Measurements from ENCODE around the gene RPS19.

The RPS19 gene

GRCh38 chr19:41859618-41860418 is at the start of gene RPS19:
RPS19 (plus strand) TSS chr19:41860255; CDS start chr19:41860775, 520 bp downstream.
- DNase-seq = peak; percentile 90

- no peak for DNase-seq
These were observed 49.8 kb upstream of the RPS19 start for GRCh38 chr19:41810301-41810700.

- no peak for DNase-seq
These were observed 49.0 kb upstream of the RPS19 start for GRCh38 chr19:41811036-41811435.

DNA sequence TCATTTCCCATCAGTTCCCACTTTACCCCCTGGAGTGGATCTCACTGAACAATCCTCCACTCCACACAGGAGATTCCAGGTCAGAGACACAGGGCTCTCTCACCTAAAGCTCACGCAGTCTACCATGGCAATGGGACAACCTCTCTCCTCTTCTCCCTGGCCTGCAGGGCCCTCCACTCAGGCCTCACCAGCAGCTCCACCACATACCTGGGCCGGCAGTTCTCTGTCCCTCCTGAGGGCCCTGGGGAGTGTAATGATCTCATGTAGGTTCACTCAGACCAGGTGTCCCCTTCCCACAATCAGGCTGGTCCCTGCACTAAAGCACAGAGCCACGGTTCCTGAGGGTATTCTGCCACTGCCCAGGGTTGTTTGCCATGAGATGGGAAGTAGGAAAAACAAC is 48.1 kb upstream of the RPS19 start:
- no peak for DNase-seq

- no peak for DNase-seq
These were observed 46.1 kb upstream of the RPS19 start for GRCh38 chr19:41813911-41814310.

DNA sequence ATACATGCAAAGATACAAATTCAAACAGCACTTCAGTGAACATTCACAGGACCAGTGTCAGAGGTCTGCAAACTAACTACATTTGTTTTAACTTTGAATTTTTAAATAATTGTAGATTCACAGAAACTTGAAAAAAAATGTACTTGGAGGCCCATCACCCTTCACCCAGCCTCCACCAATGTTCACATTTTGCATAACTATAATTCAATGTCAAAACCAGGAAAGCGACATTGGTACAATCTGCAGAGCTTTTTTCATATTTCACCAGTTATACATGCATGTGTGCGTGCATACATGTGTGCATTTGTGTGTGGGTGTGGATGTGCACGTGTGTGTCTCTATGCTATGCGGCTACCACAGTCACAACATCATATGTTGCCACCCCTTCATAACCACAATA is 44.8 kb upstream of the RPS19 start:
- DNase-seq = no peak

DNA sequence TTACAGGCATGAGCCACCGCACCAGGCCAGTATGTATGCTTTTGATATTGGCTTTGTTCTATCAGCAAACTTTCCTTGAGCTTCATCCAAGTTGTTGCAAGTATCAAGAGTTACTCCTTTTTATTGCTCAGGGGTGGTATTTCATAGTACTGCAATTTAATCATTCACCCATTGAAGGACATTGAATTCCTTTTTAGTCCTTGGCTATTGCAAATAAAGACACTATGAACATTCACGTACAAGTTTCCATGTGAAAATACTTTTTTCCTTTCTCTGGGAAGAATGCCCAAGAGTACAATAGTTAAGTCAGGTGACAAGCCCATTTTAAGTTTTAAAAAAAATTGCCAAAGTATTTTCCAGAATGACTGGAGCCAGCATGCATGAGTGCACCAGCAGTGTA is 43.3 kb upstream of the RPS19 start:
- no peak for DNase-seq

- peak; percentile 44 for DNase-seq
These were observed 38.9 kb upstream of the RPS19 start for GRCh38 chr19:41821003-41821735.

- DNase-seq = no peak
These were observed 21.9 kb upstream of the RPS19 start for GRCh38 chr19:41837981-41838708.

- no peak for DNase-seq
These were observed 20.8 kb upstream of the RPS19 start for GRCh38 chr19:41839211-41839610.

- no peak for DNase-seq
These were observed 16.7 kb upstream of the RPS19 start for GRCh38 chr19:41843371-41843770.

GRCh38 chr19:41844601-41845000 is 15.5 kb upstream of the RPS19 start, which contains the start of gene LYPD4:
LYPD4 (minus strand) TSS chr19:41844683; CDS start chr19:41839285, 5,398 bp downstream.
- no peak for DNase-seq

- DNase-seq = no peak
These were observed 15.2 kb upstream of the RPS19 start, which contains the start of gene DMRTC2 for GRCh38 chr19:41845001-41845050. DMRTC2 (plus strand) TSS chr19:41845042; CDS start chr19:41847429, 2,387 bp downstream.

GRCh38 chr19:41845051-41845590 is 14.9 kb upstream of the RPS19 start:
- no peak for DNase-seq

DNA sequence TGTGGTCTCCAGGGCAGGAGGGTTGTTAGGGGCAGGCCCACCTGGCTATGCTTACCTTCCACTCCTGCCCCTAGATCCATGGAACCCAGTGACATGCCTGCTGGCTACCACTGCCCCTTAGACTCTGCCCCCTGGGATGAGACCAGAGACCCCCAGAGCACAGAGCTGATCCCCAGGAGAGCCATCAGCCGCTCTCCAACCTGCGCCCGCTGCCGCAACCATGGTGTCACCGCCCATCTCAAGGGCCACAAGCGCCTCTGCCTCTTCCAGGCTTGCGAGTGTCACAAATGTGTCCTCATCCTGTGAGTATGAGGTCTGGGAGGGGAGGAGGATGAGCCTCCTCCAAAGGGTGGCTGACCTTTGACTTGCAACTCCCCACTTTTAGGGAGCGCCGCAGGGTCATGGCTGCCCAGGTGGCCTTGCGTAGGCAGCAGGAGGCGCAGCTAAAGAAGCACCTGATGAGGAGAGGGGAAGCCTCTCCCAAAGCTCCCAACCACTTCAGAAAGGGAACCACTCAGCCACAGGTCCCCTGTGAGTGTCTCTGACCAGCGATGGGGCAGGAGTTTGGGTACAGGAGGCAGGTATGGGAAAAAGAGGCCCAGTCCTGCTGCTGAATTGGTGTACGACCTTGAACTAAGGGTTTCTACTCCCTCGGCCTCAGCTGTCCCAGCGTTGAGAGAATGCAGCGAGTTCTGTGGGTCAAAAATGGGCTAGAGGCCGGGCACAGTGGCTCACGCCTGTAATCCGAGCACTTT is 12.5 kb upstream of the RPS19 start:
- no peak for DNase-seq

- DNase-seq = no peak
These were observed 11.4 kb upstream of the RPS19 start for GRCh38 chr19:41848666-41849065.

DNA sequence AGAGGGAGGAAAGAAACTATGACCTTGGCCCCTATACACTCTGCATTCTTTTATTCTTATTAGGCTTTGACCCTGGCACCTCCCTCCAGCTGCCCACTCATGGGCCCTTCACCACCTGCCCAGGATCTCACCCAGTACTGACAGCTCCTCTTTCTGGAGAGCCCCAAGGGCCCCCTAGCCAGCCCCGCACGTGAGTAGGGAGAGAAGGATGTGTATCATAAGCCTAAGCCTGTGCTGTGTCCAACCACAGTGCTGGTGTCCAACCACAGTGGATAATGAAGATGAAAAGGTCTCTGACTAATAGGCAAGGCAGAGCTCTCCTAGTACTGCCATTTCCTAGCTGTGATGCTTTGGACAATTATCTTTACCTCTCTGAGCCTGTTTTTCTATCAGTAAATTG is 11.0 kb upstream of the RPS19 start:
- no peak for DNase-seq

- DNase-seq = no peak
These were observed 9.7 kb upstream of the RPS19 start for GRCh38 chr19:41850381-41850780.

DNA sequence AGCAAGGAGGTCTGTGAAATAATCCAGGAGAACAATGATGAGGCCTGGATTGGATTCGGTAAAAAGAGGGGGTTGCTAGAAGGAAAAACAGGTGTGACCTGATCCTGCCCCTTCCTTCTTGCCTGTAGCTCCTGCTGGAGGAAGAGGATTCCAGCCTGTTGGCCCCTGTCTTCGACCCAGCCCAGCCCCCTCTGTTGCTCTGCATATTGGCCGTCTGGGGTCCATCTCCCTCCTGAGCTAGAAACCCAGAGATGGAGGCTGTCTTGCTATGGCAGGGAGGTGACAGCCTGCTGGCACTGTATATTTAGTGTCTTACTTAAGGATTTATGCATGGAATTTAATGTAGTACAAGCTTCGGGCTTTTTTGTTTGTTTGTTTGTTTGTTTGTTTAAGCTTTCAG is 8.6 kb upstream of the RPS19 start:
- no peak for DNase-seq

- no peak for DNase-seq
These were observed 6.7 kb upstream of the RPS19 start for GRCh38 chr19:41853344-41853743.

GRCh38 chr19:41853768-41854167 is 6.3 kb upstream of the RPS19 start:
- DNase-seq = no peak

DNA sequence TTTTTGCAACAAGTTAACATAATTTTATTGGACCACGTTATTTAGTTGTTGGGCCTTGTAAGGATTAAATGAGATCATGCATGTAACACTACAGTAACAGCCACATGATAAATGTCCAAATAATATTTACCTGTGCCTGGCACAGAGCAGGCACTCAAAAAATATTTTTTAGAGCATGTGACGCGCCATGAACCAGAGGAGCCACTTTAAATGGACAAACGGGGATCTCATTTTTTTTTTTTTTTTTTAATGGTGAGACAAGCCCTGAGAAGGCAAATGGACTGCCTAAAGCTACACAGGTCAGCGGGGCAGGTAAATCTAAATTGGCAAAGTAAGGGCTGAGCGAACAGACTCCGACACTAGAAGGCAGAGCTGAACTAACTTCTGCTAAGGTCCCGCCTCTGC is 840 bp upstream of the RPS19 start:
- no peak for DNase-seq
